ENCODE measurements around the gene UGT1A8. TPM values are rescaled to one million over a fixed set of nuclear protein-coding genes. Genes with fewer than 3 reads are reported as not detected.
A peak's percentile ranks its signal among the peaks of the same experiment; 100 is the strongest.

Gene UGT1A8
- total RNA-seq, 2 donors from 2014 or later, result not detected

DNA sequence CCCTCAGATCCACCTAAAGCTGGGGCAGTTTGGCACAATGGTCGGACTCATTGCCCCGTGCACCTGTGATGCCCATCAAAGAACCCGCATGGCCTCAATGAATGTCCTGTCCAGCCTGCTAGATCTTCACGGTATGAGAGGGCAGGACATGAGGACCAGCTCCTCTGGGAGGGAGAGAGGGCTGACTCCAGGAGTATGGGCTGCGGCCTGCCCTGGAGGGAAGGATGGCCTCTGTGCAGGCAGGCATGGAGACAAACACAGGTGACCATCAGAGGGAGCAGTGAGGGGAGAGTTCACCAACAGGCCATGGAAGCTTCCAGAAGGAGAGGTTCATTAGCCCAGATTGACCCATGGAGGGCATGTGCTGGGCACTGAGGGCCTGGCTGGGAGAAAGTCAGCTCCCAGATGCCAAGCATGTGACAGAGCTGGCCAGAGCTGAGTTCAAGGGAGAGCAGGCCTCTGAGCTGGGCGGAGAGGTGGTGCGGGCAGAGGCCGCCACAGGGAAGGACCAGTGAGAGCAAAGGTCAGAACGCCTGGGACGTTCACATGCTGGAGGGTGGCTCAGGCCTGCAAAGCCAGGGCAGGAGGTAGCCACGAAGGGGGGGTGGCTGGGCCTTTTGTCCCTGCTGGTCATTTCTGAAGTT, 200.7 kb downstream of the UGT1A8 start:
- no peaks in the 10 kb centered on the region for H3K27me3 Mint-ChIP-seq (ENCODE audit: insufficient read depth)
- H3K4me1 ChIP-seq (ENCODE audit: control insufficient read depth, insufficient read depth, low read length), result no peaks in the 10 kb centered on the region
- H3K9me3 Mint-ChIP-seq, result no peaks in the 10 kb centered on the region

DNA sequence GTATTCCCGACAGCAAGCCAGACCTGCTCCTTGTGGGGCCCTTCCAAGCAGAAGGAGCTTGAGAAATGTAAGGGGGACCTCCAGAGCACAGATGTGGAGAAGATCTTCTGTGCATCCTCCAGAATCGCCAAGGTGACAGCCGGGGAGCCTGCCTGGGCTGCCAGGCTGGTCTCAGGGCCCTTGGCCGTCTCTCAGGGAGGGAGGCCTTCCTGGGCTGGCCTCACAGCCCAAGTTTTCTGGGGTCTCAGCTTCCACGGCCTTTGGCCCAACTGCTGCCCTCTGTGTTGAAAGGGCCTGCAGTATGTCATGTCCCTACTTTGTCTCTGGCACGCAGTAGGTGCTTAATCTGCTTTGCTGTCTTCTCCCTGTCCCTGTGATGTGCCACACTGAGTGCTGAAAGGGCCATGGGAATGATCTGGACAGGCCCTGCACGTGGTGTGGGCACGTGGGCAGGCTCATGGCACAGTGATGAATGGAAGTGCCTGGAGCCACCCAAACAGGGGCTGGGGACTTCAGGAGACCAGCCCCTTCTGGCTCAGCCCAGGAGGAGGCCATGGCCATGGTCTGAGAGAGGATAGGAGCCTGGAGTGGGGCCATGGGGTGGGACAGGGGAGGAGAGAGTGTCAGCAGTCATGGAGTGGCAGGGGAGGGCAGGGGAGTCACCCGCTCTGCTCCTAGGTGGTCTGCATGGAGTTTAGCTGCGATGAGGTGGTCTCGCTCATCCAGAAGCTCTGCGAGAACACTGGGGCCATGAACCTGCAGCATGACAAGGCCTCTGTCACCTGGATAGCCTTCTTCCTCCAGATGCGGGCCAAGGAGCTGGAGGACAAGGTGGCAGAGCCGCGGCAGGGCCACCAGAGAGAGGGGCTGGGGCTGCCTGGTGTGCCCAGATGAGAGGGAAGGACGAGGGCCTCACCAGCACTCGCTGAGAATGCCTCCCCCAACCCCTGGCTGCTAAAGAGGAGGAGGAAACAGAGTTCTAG, 201.5 kb downstream of the UGT1A8 start:
- Mint-ChIP-seq H3K4me1 (no peaks in the 10 kb centered on the region), H3K27ac (no peak overlapping the region), H3K27me3 (ENCODE audit: insufficient read depth) (no peaks in the 10 kb centered on the region), H3K9me3 (no peaks in the 10 kb centered on the region), H3K4me3 (no peak overlapping the region), H3K36me3 (ENCODE audit: low read depth) (no peaks in the 10 kb centered on the region)
- no peak overlapping the region for H3K4me3 ChIP-seq (ENCODE audit: low read length)
- no peaks in the 10 kb centered on the region for H3K9me3 ChIP-seq (ENCODE audit: control insufficient read depth, low read length)
- no peaks in the 10 kb centered on the region for H3K27me3 ChIP-seq (ENCODE audit: control insufficient read depth, insufficient read depth, low read length, poor library complexity, severe bottlenecking)
- H3K9ac ChIP-seq (ENCODE audit: extremely low read depth, low read length, poor library complexity, severe bottlenecking), result no peak overlapping the region
- no peak overlapping the region for H3K27ac ChIP-seq (ENCODE audit: low read depth, low read length)
- TF ChIP-seq, protein P1, sequence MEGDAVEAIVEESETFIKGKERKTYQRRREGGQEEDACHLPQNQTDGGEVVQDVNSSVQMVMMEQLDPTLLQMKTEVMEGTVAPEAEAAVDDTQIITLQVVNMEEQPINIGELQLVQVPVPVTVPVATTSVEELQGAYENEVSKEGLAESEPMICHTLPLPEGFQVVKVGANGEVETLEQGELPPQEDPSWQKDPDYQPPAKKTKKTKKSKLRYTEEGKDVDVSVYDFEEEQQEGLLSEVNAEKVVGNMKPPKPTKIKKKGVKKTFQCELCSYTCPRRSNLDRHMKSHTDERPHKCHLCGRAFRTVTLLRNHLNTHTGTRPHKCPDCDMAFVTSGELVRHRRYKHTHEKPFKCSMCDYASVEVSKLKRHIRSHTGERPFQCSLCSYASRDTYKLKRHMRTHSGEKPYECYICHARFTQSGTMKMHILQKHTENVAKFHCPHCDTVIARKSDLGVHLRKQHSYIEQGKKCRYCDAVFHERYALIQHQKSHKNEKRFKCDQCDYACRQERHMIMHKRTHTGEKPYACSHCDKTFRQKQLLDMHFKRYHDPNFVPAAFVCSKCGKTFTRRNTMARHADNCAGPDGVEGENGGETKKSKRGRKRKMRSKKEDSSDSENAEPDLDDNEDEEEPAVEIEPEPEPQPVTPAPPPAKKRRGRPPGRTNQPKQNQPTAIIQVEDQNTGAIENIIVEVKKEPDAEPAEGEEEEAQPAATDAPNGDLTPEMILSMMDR (conservative IDR thresholded peaks at IDR 0.05), result no peak
- H3K4me1 ChIP-seq (ENCODE audit: control insufficient read depth, insufficient read depth, low read length), result no peaks in the 10 kb centered on the region
- 71 to 80% methylated on average over 9 to 17 of the region's 17 CpGs for WGBS, 2 experiments (ENCODE audit: insufficient coverage in 1 of 2, insufficient read length in 1 of 2)
- peak; percentile 31 for DNase-seq
- no peaks in the 10 kb centered on the region for H3K36me3 ChIP-seq (ENCODE audit: control insufficient read depth, insufficient read depth, low read length)

More for the DNA sequence above, 200.7 kb downstream of the UGT1A8 start:
- Histone ChIP-seq H3K9me3 (ENCODE audit: control insufficient read depth, low read length) (no peaks in the 10 kb centered on the region), H3K9ac (ENCODE audit: extremely low read depth, low read length, poor library complexity, severe bottlenecking) (no peak overlapping the region), H3K4me3 (ENCODE audit: low read length) (no peak overlapping the region), H3K36me3 (ENCODE audit: control insufficient read depth, insufficient read depth, low read length) (no peaks in the 10 kb centered on the region), H3K27ac (ENCODE audit: low read depth, low read length) (no peak overlapping the region), H3K27me3 (ENCODE audit: control insufficient read depth, insufficient read depth, low read length, poor library complexity, severe bottlenecking) (no peaks in the 10 kb centered on the region)
- Mint-ChIP-seq H3K4me3 (no peak overlapping the region), H3K4me1 (no peaks in the 10 kb centered on the region), H3K36me3 (ENCODE audit: low read depth) (no peaks in the 10 kb centered on the region), H3K27ac (no peak overlapping the region)
- WGBS, 2 experiments (ENCODE audit: insufficient coverage in 1 of 2, insufficient read length in 1 of 2), result 94 to 97% methylated on average over 9 to 11 of the region's 11 CpGs
- TF ChIP-seq, protein P1 (conservative IDR thresholded peaks at IDR 0.05), result no peak
- peak; percentile 30 for DNase-seq

DNA sequence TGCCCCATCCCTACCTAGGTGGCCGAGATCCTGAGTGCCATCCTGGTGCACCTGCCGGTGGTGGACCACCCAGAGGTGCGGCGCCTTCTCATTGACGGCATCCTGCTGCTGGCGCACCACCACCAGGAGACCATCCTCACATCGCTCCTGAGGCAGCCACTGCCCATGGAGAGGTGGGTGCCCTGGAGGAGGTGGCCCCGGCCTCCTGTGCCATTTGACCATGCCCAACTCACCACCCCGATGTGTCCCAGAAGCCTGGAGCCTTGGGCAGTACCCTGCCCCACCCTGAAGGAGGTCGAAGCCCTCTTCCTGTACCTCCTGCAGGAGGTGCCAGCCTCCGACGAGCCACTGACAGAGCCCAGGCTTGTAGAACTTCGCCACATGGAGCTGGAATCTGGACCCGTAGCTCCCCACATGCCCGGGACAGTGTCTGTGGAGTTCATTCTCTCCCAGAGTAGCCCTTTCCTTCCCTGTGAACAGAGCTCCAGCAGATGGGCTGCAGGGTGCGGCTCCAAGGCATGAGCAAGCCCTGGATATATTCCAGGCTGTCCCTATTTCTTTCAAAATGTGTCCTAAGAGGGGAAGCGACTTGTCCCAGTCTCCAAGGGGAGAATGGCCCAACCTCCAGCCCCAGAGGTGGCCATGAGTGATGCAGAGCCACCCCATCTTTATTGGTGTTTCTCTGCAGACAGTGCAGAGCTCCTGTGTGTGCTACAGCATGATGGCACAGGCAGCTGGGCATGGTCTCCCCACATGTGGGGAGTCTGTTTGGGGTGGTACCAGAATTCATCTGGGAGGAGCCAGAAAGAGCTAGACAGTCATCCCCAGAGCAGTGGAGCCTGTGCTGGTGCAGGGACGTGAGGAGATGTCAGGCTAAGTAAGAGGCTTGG, 202.7 kb downstream of the UGT1A8 start:
- H3K4me3 Mint-ChIP-seq, result no peak overlapping the region
- DNase-seq, result peak; percentile 36
- H3K27me3 ChIP-seq (ENCODE audit: control insufficient read depth, insufficient read depth, low read length, poor library complexity, severe bottlenecking), result no peaks in the 10 kb centered on the region
- peaks cover 4% of the 10 kb centered on the region for H3K4me1 Mint-ChIP-seq
- H3K27ac Mint-ChIP-seq, result peak overlapping the region; percentile 5
- H3K4me3 ChIP-seq (ENCODE audit: low read length), result no peak overlapping the region
- H3K9ac ChIP-seq (ENCODE audit: extremely low read depth, low read length, poor library complexity, severe bottlenecking), result no peak overlapping the region
- no peaks in the 10 kb centered on the region for H3K9me3 ChIP-seq (ENCODE audit: control insufficient read depth, low read length)
- H3K36me3 Mint-ChIP-seq (ENCODE audit: low read depth), result no peaks in the 10 kb centered on the region
- H3K36me3 ChIP-seq (ENCODE audit: control insufficient read depth, insufficient read depth, low read length), result no peaks in the 10 kb centered on the region
- TF ChIP-seq, protein P1 (conservative IDR thresholded peaks at IDR 0.05), result no peak
- no peaks in the 10 kb centered on the region for H3K9me3 Mint-ChIP-seq
- WGBS, 2 experiments (ENCODE audit: insufficient coverage in 1 of 2, insufficient read length in 1 of 2), result 89 to 94% methylated on average over 9 to 18 of the region's 18 CpGs
- no peaks in the 10 kb centered on the region for H3K4me1 ChIP-seq (ENCODE audit: control insufficient read depth, insufficient read depth, low read length)
- H3K27ac ChIP-seq (ENCODE audit: low read depth, low read length), result no peak overlapping the region
- H3K27me3 Mint-ChIP-seq (ENCODE audit: insufficient read depth), result no peaks in the 10 kb centered on the region
